Activated CD4-positive, alpha-beta T cell treated with anti-CD3 and anti-CD28 coated beads, Interleukin-2, amount 50 U/mL, for 48 hours (primary cell): ENCODE results near the gene LRRC1.

Source experiments
- DNase-seq, 2 experiments: peaks; one replicate each; pipeline ENCODE4 v3.0.0-alpha.2; 2020

The LRRC1 gene

DNA sequence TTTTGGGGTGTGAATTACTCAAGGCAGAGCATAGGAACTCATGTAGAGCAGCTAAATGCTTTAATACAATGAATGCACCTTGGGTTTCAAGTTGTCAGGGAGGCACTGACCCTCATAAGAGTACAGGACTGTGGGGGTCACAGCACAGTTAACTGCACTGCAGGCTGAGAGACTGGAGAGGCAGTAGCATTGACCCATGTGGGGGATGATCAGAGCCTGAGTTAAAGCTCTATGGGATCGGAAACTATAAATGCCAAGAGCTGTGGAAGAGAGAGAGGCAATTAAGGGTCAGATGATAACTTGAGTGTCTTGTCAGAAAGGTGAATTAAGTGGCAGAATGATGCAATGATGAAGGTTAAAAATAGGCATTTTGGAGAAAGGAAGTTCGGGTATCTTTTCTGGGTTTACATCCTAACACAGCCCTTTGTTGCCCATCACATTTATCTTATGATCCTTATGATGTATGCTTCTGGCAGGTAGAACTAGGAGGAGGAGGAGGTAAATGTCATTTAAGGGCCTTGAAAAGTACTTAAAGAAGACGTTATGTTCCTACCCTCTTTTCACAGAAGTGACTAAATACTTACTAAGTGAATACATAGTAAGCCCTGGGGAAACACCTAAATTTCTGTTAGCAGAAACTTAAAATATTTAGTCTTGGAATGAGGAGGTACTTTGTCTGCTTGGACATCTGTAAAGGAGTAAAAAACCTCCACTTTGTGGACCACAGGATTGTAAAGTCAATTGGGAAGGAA, 24.2 kb downstream of the LRRC1 start:
- DNase-seq = no peak

- no peak for DNase-seq
These were observed 27.8 kb downstream of the LRRC1 start for GRCh38 chr6:53822401-53823125.

DNA sequence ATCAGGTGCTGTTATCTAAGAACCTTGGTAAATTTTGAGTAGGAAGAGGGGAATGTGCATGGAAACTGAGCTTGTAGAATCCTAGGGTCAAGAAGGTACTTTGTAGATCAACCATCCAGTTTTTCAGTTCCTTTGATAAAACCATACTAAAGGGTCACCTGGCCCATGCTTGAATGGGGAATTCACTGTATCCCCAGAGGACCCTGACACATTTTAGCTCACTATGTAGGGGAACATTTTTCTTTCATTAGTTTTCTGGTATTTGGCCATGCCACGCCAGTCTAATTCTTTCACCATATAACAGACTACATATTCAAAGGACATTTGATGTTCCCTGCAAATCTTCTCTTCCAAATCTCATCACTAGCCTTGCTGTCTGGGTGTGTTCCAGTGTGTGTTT, 29.9 kb downstream of the LRRC1 start:
- no peak for DNase-seq

DNA sequence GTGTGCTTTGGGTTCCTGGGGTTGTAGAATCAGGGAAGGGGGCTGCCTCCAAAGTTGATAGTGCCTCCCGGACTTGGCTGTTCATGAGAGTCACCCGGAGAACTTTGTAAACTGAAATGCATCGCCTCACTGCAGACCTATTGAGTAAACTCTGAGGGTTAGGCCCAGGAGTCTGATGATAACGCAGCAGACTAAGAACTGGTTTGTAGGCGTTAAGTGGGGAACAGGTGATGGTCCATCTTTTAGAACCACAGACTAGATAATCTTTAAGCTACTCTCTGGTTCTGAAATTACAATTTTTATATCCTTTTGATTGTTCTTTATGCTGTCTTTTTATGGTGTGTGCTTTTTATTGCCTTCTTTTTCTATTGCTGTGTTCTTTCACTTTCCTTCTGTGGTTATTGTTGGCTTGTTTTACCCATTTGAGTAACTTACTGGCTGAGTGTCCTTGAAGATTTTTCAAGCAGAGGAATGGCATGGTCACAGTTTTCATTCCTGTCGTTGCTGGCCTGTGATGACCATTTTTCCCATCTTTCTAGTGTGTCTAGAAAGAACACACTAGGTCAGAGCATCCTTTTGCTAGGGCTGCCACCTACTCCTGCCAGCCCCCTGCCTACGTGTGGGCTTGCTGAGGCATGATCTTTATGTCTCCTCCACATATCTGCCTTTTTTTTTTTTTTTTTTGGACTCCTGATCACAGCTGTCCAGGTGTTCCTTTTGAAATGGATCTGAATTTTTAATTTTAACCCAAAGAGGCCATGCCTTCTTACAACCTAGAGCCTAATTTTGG, 30.9 kb downstream of the LRRC1 start:
- DNase-seq = no peak

- DNase-seq = no peak
These were observed 32.7 kb downstream of the LRRC1 start for GRCh38 chr6:53827531-53827930.

DNA sequence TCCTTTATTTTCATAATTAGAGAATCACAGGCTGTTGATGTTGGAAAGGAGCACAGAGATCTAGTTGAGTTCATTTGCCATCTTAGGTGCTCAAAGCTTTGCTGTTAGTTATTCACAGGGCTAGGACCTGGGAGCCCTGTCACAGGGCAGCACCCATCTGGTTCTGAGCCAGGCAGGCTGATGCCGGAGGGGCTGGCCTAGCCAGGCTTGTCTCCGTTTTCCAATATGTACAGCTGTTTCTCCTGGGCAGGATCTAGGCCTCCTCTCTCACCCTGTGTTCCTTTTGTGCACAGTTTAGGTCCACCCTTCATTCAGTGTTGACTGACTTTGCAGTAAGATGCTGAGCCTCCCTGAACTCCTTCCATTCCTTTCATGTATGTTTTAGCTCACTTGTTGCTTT, 33.4 kb downstream of the LRRC1 start:
- no peak for DNase-seq

DNA sequence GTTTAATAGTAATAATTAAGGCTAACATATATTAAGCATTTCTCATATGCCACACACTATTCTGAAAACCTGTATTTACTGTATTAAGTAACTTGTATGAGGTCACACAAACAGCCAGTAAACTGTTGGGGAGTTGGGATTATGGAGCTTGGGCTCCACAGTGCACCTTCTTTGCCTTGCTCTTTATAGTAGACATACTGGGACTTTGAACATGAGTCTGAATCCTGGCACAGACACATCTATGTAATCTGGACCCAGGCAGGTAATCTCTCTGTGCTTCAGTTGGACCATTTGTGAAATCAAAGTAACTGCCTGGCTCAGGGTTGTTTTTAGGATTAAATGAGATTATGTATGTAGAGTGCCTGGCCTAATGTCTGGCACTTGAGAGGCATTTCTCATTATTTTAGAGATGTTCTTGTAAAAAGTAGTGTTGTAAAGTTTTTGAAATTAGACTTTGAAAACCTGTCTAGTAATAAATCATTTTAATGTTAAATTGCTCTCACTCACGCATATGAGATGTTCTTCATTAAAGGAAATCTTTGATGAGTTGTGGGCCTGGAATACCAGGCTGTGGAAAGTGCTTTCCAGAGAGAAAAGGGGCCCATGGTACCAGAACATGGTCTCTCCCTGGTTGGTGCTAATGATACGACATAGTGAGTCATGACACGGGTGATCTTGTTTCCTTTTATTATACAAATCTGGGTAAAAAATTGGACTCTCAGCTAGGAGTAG, 34.3 kb downstream of the LRRC1 start:
- DNase-seq = no peak

DNA sequence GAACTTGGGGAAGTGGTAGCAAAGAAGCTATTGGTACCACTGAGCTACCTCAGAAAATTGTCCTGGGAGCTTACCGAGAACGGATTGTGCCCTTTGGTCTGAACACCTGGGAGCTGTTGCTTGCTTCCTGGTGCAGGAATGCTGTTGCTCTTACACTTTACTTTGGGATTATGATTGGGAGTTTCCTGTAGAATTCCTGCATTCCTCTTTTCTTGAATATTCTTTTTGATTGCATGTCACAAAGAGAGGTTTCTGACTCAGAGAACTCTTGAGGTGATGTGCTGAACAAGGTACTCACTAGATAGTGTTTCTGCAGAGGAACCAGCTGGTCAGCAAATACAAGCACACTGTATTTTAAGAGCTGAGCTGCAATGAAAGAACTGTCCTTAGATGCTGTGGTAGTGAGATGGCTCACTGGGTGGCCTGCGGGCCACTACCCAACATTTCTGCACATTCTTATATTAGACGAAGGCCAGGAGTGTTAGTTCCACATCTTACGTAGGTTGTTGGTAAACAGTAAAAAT, 35.0 kb downstream of the LRRC1 start:
- no peak for DNase-seq

- no peak for DNase-seq
These were observed 35.6 kb downstream of the LRRC1 start for GRCh38 chr6:53830366-53830765.

- DNase-seq = no peak
These were observed 36.5 kb downstream of the LRRC1 start for GRCh38 chr6:53831081-53831869.

- DNase-seq = no peak
These were observed 37.3 kb downstream of the LRRC1 start for GRCh38 chr6:53831936-53832660.

DNA sequence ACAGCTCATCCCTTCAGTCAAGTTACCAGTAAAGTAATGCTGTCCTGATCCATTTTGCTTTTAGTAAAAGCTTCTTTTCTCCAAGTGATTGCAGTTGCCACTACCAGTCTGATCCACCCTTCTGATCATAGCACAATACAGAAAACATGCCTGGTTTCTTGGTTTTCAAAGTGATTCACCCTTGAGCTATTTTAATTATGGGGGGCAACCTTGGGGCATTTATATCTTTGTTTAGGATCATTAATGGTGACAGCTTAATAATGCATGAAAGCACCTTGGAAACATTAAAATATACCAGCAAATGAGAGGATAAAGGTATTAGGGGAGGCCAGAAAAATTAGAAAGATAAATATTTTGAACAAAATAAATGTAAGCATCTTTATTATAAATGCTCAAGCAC, 38.4 kb downstream of the LRRC1 start:
- DNase-seq = no peak

DNA sequence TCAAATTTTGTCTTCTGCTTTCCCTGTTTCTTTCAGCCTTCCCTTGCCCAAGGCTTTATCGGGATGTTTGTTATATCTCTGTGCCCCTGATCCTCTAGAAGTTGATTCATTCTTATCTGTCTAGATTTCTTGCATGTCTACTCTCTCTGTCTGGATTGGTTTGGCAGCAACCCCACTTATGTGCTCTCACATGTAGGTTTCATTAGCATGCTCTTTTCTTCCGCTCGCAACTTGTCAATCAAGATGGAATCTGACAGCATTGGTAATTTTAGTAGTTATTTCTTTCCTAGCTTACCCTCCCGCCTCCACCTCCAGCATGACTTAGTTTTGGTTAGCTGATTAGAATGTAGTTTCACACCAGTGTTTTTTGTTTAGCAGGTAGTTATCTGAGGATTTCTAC, 39.3 kb downstream of the LRRC1 start:
- no peak for DNase-seq

GRCh38 chr6:53837865-53838769, 43.3 kb downstream of the LRRC1 start:
- no peak for DNase-seq

GRCh38 chr6:53840027-53840426, 45.2 kb downstream of the LRRC1 start:
- DNase-seq = no peak

GRCh38 chr6:53845280-53846195, 50.7 kb downstream of the LRRC1 start:
- no peak for DNase-seq

GRCh38 chr6:53846250-53846649, 51.4 kb downstream of the LRRC1 start:
- no peak for DNase-seq

DNA sequence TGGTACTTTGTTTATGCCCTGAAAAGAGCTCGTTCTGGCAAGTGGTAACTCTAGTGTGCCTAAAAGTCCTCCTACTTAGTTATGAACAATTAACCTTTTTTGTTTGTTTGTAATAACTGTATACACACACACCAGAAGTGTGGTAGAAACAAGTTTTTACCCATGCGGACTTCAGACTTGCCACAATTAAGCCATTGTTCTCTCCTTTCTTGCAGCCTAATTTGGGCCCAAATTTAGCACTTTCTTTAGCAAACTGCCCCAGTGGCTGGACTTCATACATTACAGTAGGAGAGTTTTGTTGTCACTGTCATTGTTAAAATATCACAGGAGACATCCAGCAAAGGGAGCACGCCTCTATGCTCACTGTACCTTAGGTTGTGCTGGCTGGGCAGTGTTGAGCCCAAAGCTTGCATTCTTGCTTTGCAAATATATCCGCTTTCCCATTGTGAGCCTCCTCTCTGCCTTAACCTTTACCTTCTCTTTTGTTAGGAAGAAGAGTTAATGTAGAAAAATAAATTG, 53.0 kb downstream of the LRRC1 start:
- DNase-seq = no peak

GRCh38 chr6:53850527-53850926, 55.7 kb downstream of the LRRC1 start:
- no peak for DNase-seq
